ENCODE data around the gene ELP4. TPM values are rescaled to one million over a fixed set of nuclear protein-coding genes. Genes with fewer than 3 reads are reported as not detected.

Gene ELP4
- total RNA-seq, 2 donors from 2014 or later, result 21.5 to 23.0 TPM

- Histone ChIP-seq H3K36me3 (no peaks in the 10 kb centered on the region), H3K9me3 (no peaks in the 10 kb centered on the region), H3K27me3 (replicated peaks; ENCODE audit: insufficient read depth) (no peaks in the 10 kb centered on the region), H3K4me3 (no peak overlapping the region), H3K27ac (no peak overlapping the region), H3K4me1 (replicated peaks) (no peaks in the 10 kb centered on the region)
- WGBS, result 15% methylated on average over 1 of the region's 1 CpG
- intact Hi-C loops (cut with DNase I), result no loop called here
- TF ChIP-seq CTCF (IDR thresholded peaks at IDR 0.05), result no peak
- TF ChIP-seq POLR2A (IDR thresholded peaks at IDR 0.05), result no peak
- no peak for TF ChIP-seq POLR2AphosphoS5 (IDR thresholded peaks at IDR 0.05)
- no peak for DNase-seq (ENCODE audit: low spot score)
Observed at GRCh38 chr11:31747581-31747980, 238.0 kb downstream of the ELP4 start.

GRCh38 chr11:31757260-31757835 lies 247.8 kb downstream of the ELP4 start:
- H3K27me3 ChIP-seq (replicated peaks; ENCODE audit: insufficient read depth), result no peaks in the 10 kb centered on the region
- intact Hi-C loops (cut with DNase I), result no loop called here
- no peak overlapping the region for H3K27ac ChIP-seq
- no peak for DNase-seq (ENCODE audit: low spot score)
- TF ChIP-seq POLR2AphosphoS5 (IDR thresholded peaks at IDR 0.05) (no peak), CTCF (IDR thresholded peaks at IDR 0.05) (no peak), POLR2A (IDR thresholded peaks at IDR 0.05) (no peak)
- no peaks in the 10 kb centered on the region for H3K36me3 ChIP-seq
- H3K4me1 ChIP-seq (replicated peaks), result no peaks in the 10 kb centered on the region
- H3K4me3 ChIP-seq, result no peak overlapping the region
- 34% methylated on average over 3 of the region's 3 CpGs for WGBS
- no peaks in the 10 kb centered on the region for H3K9me3 ChIP-seq

- H3K27me3 ChIP-seq (replicated peaks; ENCODE audit: insufficient read depth), result no peaks in the 10 kb centered on the region
- no peaks in the 10 kb centered on the region for H3K9me3 ChIP-seq
- TF ChIP-seq POLR2A (IDR thresholded peaks at IDR 0.05) (no peak), POLR2AphosphoS5 (IDR thresholded peaks at IDR 0.05) (no peak)
- no peaks in the 10 kb centered on the region for H3K4me1 ChIP-seq (replicated peaks)
- intact Hi-C loops (cut with DNase I), result no loop called here
- H3K4me3 ChIP-seq, result no peak overlapping the region
- 95% methylated on average over 1 of the region's 1 CpG for WGBS
- no peak overlapping the region for H3K27ac ChIP-seq
- no peaks in the 10 kb centered on the region for H3K36me3 ChIP-seq
- no peak for DNase-seq (ENCODE audit: low spot score)
Observed at GRCh38 chr11:31761636-31762035, 252.1 kb downstream of the ELP4 start.

- no peaks in the 10 kb centered on the region for H3K9me3 ChIP-seq
- H3K27me3 ChIP-seq (replicated peaks; ENCODE audit: insufficient read depth), result no peaks in the 10 kb centered on the region
- no peak overlapping the region for H3K27ac ChIP-seq
- TF ChIP-seq POLR2A (IDR thresholded peaks at IDR 0.05) (no peak), POLR2AphosphoS5 (IDR thresholded peaks at IDR 0.05) (no peak), CTCF (IDR thresholded peaks at IDR 0.05) (no peak)
- no peak overlapping the region for H3K4me3 ChIP-seq
- no peaks in the 10 kb centered on the region for H3K36me3 ChIP-seq
- intact Hi-C loops (cut with DNase I), result no loop called here
- no peak for DNase-seq (ENCODE audit: low spot score)
- no peaks in the 10 kb centered on the region for H3K4me1 ChIP-seq (replicated peaks)
Observed at GRCh38 chr11:31763296-31763695, 253.7 kb downstream of the ELP4 start.

- H3K27ac ChIP-seq, result no peak overlapping the region
- 91% methylated on average over 5 of the region's 5 CpGs for WGBS
- intact Hi-C loops (cut with DNase I), result no loop called here
Observed at GRCh38 chr11:31764261-31764660, 254.7 kb downstream of the ELP4 start.

More at GRCh38 chr11:31764261-31764660, 254.7 kb downstream of the ELP4 start:
- Histone ChIP-seq H3K4me1 (replicated peaks) (no peaks in the 10 kb centered on the region), H3K4me3 (no peak overlapping the region), H3K27me3 (replicated peaks; ENCODE audit: insufficient read depth) (no peaks in the 10 kb centered on the region), H3K9me3 (no peaks in the 10 kb centered on the region), H3K36me3 (no peaks in the 10 kb centered on the region)
- DNase-seq (ENCODE audit: low spot score), result no peak
- TF ChIP-seq POLR2A (IDR thresholded peaks at IDR 0.05), result no peak
- no peak for TF ChIP-seq CTCF (IDR thresholded peaks at IDR 0.05)
- no peak for TF ChIP-seq POLR2AphosphoS5 (IDR thresholded peaks at IDR 0.05)
